T47D (cell line): ENCODE results near the gene C12orf60.
A peak's percentile ranks its signal among the peaks of the same experiment; 100 is the strongest.

Experiments
- DNase-seq, 2 experiments: peaks; one replicate each; pipeline versions ENCODE4 v3.0.0 to v3.0.0-alpha.2; 2011 to 2012; ENCODE audit warnings: low read depth in 1 of 2, low spot score in 1 of 2
- JUND ChIP-seq: IDR thresholded peaks from 2 replicates; pipeline ENCODE4 v1.6.1; 2012; ENCODE audit warnings: low read depth
- in situ Hi-C: cut with HindIII; loops from 2 replicates; pipeline ENCODE4 v1.10.0; 2016; ENCODE audit warnings: low sequenced_read_pairs, low pct_unique_long_range_greater_than_20kb

C12orf60 gene

DNA sequence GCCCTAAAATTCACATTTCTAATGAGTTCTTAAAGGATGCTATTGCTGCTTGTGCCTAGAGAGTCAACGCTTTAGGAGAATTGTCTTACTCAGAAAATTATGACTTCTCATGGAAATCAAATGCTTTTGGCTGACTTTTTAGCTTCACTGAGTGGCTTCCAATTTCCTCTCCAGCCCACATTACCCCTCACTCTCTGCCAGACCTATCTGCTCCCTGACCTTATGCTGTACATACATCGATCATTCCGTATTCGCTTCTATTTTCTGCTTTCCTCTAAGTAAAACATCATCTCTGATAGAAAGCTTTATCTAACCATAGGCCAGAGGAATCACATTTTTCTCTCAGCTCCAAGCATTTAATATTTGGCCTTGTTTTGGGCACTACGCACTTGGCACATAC, 23.0 kb downstream of the C12orf60 start:
- DNase-seq = no peak
- no peak for TF ChIP-seq JUND
- in situ Hi-C loops = no loop called here

DNA sequence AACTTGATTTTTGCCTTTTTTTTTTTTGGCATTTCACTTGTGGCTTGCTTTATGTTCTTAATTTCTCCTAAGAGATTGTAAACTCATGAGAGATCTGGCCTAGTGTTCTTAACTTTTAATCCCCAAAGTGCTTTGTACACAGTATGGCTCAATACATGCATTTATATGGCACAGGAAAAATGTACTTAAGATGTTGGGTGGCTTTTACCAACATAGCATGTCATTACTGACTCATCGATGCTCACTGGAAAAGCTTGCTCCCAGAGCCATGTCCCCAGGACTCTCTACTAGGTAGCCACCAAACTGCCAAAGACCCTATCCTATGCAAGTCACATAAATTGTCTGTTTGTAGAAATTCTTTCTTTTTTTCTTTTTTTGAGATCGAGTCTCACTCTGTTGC, 23.6 kb downstream of the C12orf60 start:
- no peak for TF ChIP-seq JUND
- in situ Hi-C loops = no loop called here
- no peak for DNase-seq

DNA sequence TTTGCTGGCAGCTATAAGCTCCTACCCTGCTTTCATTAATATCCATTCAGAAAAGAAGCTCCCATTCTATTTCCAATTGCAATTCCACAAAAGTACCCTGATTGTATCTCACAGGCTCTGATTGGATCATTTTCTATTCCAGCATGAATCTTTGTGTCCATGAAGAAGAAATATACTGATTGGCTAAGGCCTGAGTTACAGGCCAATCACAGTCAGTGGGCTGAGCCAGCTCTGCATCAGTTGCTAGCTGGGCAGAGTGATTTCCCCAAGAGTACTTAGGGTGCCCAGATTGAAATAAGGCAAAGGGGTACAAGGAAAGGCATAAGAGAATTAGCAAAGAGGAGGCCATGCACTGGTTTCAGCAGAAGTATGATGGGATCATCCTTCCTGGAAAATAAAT, 25.4 kb downstream of the C12orf60 start:
- DNase-seq = no peak
- TF ChIP-seq JUND = no peak
- in situ Hi-C loops = no loop called here

DNA sequence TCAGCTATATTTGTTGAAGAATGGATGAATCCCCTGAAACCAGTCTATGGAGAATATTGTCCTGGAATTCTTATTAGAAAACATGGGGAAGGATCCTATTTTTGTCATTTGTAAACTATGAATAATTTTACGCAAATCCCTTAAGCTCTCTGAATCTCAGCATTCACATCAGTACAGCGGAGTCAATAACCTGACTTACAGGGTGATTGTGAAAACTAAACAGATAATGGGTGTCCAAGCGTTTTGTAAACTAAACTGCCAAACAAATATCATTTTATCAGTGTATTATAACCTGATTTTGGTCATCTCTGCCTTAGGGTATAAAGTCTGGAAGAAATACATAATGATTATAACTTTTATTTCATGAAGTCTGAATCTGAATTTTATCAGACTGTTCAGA, 29.9 kb downstream of the C12orf60 start:
- TF ChIP-seq JUND = no peak
- DNase-seq = no peak
- in situ Hi-C loops = no loop called here

DNA sequence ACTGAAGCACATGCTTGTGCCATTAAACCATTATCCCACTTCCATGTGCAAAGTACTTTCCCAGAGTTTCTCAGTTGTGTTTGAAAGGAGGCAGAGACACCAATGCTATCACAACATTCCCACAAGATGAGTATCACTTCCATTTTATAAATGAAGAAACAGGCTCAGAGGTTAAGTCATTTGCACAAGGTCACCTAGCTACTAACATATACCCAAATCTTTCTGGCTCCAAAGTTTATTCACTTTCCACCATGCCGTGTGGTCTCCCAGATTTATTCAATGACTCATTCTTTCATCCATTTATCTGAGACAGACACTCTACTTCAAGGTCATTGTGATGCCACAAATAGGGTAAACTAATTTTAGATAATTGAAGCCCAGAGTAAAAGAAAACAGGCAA, 30.5 kb downstream of the C12orf60 start:
- in situ Hi-C loops = no loop called here
- no peak for TF ChIP-seq JUND
- no peak for DNase-seq

DNA sequence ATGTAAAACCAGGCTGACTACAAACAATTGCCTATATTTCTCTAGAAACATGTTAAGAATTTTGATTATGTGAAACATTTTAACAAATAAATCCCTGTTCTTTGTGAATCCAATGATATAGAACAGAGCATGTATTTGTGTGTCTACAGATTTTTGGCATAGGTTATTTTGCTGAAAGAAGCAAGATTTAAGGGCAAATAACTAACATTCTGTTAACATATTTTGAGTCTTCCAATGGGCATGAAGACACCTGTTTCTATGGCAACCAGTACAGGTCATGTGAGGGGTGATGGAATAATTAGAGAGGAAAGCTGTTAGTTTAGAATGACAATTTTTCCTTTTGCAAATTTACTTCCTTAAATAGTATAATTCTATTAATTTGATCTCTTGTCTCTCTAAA, 31.0 kb downstream of the C12orf60 start:
- in situ Hi-C loops = no loop called here
- DNase-seq = no peak
- TF ChIP-seq JUND = no peak

DNA sequence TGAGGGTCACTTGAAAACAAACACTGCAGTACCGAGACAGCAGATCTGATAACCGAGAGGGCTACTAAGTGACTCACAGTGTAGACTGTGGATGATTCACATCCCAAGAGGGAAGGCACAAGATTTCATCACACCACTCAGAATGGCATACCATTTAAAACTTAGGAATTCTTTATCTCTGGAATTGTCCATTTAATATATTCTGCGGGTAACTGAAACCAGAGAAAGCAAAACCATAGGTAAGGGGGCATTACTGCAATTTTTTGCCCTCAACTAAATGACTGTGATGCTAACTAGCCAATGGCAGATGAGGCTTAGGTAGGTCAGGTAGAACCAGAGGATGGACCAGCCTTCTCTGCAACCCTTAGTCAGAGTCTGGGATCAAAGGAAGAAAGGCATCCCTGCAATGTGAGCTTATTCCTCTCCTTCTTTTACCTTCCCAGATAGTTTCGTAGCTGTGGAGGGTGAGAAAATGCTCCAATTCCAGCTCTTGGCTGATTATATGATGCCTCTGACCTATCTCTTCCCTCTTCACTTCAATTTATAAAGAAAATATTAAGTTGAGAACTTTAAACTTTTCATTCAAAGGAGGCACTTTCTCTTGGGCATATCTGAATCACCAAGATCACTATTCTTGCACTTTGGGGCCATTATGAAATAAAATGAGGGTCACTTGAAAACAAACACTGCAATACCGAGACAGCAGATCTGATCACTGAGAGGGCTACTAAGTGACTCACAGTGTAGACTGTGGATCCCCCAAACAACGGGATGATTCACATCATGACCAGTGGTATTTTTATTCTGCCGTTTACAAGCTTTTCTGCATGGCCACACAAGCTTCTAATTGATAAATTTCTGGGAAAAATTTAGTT, 33.1 kb downstream of the C12orf60 start:
- DNase-seq = no peak
- in situ Hi-C loops = no loop called here

DNA sequence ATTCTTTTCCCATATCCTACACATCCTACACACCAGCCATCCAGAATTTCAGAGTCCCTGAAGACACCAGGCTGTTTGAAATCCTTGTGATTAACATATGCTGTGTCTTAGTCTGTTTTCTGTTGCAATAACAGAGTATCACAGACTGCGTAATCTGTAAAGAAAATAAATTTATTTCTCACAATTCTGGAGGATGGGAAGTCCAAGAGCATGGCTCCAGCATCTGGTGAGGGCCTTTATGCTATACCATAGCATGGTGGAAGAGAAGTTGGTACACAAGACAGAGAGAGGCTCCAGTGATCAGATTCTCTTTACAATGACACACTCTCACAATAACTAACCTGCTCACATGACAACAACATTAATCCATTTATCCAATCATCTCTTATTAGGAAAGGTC, 35.8 kb downstream of the C12orf60 start:
- no peak for TF ChIP-seq JUND
- DNase-seq = no peak
- in situ Hi-C loops = no loop called here

More for the DNA sequence above, 33.1 kb downstream of the C12orf60 start:
- no peak for TF ChIP-seq JUND

DNA sequence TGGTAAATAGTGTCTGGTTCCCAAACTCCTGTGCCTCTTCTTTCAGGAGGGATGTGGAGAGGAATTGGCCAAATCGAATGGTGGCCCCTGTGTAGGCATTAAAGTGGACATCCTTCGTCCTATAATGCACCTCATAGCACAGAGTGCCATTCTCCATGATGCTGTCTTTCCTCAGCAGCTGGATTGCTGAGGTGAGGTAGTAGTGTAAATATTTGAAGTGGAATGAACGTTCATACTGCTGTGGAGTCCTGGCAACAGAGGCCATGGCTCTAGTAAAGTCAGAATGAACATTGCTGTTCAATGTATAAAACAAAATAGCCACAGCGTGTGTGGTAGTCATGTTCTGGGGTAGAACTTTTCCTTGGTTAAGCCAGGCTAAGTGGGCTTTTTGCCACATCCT, 37.1 kb downstream of the C12orf60 start:
- TF ChIP-seq JUND = no peak
- in situ Hi-C loops = no loop called here
- DNase-seq = no peak

DNA sequence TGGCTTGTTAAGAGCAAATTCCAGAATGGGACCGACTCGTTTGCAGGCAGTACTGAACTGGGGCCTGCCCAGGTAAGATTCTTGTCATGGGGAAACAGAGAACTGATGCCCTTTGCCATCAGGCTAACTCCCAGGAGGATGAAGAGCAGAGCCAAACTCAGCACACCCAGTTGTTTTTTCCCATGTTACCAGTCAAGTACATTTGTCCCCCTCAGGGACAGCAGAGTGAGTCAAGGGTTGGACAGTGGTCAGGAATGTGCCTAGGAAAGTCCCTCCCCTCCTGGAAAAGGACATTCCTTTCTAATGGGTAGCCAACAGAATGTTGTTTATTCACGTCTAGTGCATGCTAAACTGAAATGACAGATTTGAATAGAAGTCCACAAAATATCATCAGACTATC, 38.3 kb downstream of the C12orf60 start:
- in situ Hi-C loops = no loop called here
- DNase-seq = peak in 1 of 2 experiments; percentile 81
- no peak; the same call in 1 of the 2 replicates for TF ChIP-seq JUND

DNA sequence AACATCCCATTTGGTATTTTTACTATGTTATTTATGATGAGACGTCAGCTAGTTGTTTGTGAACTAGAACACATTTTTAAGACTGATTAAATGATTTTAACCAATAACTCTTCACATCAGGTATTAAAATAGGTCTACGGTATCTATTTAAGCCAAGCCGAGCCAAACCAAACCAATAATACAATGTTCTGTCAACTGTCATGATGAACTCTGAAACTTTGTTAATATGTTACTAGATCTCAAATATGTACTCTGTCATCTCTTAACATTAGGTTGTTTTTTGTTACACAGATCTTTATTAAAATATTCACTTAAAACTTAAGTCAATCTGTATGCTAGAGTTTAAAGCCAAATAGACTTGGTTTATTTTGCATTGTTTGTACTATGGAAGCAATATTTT, 38.8 kb downstream of the C12orf60 start:
- no peak for TF ChIP-seq JUND
- in situ Hi-C loops = no loop called here

DNA sequence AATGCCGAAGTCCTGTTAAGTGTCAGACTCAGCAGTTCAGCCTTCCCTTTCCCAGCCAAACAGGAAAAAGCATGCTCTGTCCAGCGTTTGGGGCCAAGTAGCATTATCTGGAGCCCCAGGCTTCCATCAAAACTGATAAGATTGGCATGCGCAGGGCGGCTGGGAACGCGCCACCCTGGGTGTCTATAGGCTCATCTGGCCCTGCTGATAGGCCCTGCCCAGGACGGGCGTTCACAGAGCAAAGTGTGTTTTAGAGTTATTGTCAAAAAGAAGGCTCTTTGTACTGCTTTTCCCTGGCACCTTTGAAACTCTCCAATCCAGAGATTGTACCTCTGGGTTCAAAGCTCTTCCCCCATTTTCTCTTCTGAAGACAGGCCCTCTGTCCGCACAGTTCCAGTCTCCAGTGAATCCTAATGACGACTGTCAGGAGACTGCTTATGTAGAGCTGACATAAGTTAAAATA, 40.0 kb downstream of the C12orf60 start, which contains the start of gene ART4:
ART4 (minus strand) TSS at position 102 of the 463 bp plus-strand sequence. CDS start 413 bp downstream, outside the sequence.
- DNase-seq = no peak
- in situ Hi-C loops = no loop called here
- TF ChIP-seq JUND = no peak

More for the DNA sequence above, 38.8 kb downstream of the C12orf60 start:
- no peak for DNase-seq

DNA sequence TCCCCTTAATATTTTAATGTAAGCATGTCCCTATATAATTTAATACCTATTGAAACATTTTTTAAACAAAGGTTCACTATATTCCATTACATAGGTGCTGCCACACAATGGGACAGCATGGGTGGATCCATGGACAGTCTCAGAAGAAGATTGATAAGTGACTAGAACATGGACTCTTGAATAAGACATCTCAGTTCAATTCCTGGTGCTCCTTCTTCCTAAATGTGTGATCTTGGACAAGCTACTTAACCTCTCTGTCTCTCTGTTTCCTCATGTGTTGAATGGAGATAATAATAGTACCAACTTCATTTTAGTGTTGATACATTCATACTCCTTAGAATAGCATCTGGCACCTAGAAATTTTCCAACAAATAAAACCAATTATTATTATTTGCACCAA, 40.9 kb downstream of the C12orf60 start:
- in situ Hi-C loops = no loop called here
- no peak for DNase-seq
- TF ChIP-seq JUND = no peak
